ENCODE results near the gene SRF. TPM values are rescaled to one million over a fixed set of nuclear protein-coding genes. Genes with fewer than 3 reads are reported as not detected.

The SRF gene
- total RNA-seq, 2 experiments from 2014 or later: 37.6 to 38.5 TPM

Other genes starting within 250 kb of the SRF start
- gene CNPY3, start 241.8 kb upstream of the SRF start, total RNA-seq: 10 to 100 TPM; 33.0 to 34.3 TPM
- under 1 TPM in 1 of 2 experiments, not detected in 1; 0.50 TPM for gene GNMT, start 210.5 kb upstream of the SRF start, total RNA-seq
- 10 to 100 TPM; 10.7 to 14.6 TPM for gene PEX6, start 192.1 kb upstream of the SRF start, total RNA-seq
- 10 to 100 TPM; 51.0 to 57.3 TPM for gene PPP2R5D, start 186.7 kb upstream of the SRF start, total RNA-seq
- gene MEA1, start 157.3 kb upstream of the SRF start, total RNA-seq: 100 to 1,000 TPM in 1 of 2 experiments, 10 to 100 TPM in 1; 93.4 to 129 TPM
- 10 to 100 TPM; 58.3 to 65.2 TPM for gene KLHDC3, start 157.0 kb upstream of the SRF start, total RNA-seq
- 10 to 100 TPM; 45.8 to 48.1 TPM for gene RRP36, start 149.6 kb upstream of the SRF start, total RNA-seq
- gene CUL7, start 117.4 kb upstream of the SRF start, total RNA-seq: 10 to 100 TPM; 16.3 to 18.0 TPM
- gene MRPL2, start 111.8 kb upstream of the SRF start, total RNA-seq: 100 to 1,000 TPM in 1 of 2 experiments, 10 to 100 TPM in 1; 93.9 to 110 TPM
- 10 to 100 TPM in 1 of 2 experiments, 1 to 10 TPM in 1; 10.0 to 10.1 TPM for gene KLC4, start 111.6 kb upstream of the SRF start, total RNA-seq
- gene PTK7, start 95.0 kb upstream of the SRF start, total RNA-seq: 1 to 10 TPM; 4.1 to 4.6 TPM
- gene CUL9, start 10.9 kb downstream of the SRF start, total RNA-seq: 10 to 100 TPM; 34.0 to 35.1 TPM
- gene DNPH1, start 58.2 kb downstream of the SRF start, total RNA-seq: 10 to 100 TPM; 58.5 to 80.3 TPM
- gene TTBK1, start 72.2 kb downstream of the SRF start, total RNA-seq: under 1 TPM; 0.30 to 0.40 TPM
- not detected for gene SLC22A7, start 127.0 kb downstream of the SRF start, total RNA-seq
- gene CRIP3, start 137.6 kb downstream of the SRF start, total RNA-seq: 1 to 10 TPM; 1.6 to 1.8 TPM
- gene ZNF318, start 198.4 kb downstream of the SRF start, total RNA-seq: 10 to 100 TPM; 11.2 to 12.9 TPM

All from activated CD4-positive, alpha-beta T cell treated with anti-CD3 and anti-CD28 coated beads for 36 hours (primary cell).